PC-9 (cell line): Measurements from ENCODE around the gene KRTAP8-1.
A peak's percentile ranks its signal among the peaks of the same experiment; 100 is the strongest.

ENCODE experiments used
- CTCF ChIP-seq: fragments of 200-600 bp; sonication (generic); conservative IDR thresholded peaks from 2 replicates; pipeline ENCODE4 v1.6.1; 2017; ENCODE audit warnings: mixed run types, antibody characterized with exemption, mild to moderate bottlenecking, moderate library complexity
- EZH2 ChIP-seq: fragments of 200-600 bp; sonication (generic); IDR thresholded peaks from 2 replicates; pipeline ENCODE4 v1.8.0; 2017; ENCODE audit warnings: antibody characterized with exemption, low read depth

GRCh38 chr21:30831194-30831765, 18.2 kb upstream of the KRTAP8-1 start:
- peak; percentile 66 for TF ChIP-seq CTCF
- no peak for TF ChIP-seq EZH2
